Colon (tissue), 2 donors: ENCODE data around the gene GNAT3.

Source experiments
- FAIRE-seq: peaks from 2 replicates; lab custom pipeline; 2012; peaks lifted over from hg19 to GRCh38; lab: Jason Lieb, UNC
- donor health status: control.
- donor health status: control.

The GNAT3 gene

DNA sequence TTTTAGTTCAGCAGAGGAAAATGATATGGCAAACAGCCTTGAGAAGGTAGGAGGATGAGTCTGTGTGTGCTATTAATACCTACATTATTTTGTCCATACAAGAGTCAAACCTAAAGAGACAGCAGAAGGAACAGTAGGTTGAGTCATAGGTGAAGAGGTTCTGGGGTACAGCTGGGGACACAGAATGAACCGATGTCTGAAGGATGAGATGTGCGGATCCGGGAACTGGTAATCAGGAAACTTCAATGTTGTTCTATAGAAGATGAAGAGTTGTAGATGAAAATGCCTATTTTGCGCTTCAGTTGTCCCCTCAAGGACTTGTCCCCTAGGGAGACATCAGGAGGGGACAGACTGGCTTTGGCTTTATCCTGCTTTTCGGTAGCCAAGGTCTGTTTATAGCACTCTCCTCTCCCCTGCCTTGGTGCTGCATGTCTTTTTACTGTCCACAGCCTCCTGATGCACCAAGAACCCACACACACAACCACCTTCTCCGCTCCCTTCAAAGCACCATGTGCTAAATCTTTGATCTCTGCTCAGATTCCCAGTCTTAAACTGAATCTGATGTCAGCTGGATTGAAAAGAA lies 94.6 kb downstream of the GNAT3 start:
- FAIRE-seq, result no peak

DNA sequence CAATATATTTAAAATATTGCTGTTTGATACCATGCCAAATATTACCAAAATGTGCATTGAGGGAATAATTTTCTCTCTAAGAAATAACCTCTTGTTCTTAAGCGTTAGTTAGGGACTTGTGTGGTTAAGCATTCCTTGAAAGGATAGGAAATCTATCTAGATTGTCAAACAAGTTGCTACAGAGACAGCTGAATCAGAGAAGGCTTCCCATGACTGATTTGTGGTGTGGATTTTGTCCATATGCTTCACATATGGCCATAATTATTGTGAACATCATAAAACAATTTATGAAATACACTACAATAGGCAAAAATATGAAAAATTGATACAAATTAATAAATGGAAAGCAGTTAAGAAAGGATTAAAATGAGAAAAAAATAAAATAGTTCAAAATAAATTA lies 96.3 kb downstream of the GNAT3 start:
- no peak for FAIRE-seq

GRCh38 chr7:80415114-80415513 lies 96.8 kb downstream of the GNAT3 start:
- no peak for FAIRE-seq

DNA sequence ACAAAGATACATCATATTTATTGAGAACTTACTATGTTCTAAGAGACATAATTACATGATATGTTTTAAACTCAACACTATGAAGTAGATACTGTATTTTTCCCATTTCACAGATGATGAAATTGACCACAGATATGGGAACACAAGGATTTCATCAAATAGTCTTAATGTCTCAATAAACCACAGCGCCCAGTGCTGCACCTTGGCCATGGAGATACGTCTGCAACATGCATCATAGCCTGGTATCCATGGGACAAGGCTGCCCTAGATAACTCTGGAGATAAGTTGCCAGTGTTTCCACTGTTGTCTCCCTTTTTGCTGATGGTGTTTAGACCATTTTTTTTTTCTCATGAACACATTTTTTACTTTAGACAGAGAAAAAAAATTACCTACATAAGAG lies 97.5 kb downstream of the GNAT3 start:
- no peak for FAIRE-seq

DNA sequence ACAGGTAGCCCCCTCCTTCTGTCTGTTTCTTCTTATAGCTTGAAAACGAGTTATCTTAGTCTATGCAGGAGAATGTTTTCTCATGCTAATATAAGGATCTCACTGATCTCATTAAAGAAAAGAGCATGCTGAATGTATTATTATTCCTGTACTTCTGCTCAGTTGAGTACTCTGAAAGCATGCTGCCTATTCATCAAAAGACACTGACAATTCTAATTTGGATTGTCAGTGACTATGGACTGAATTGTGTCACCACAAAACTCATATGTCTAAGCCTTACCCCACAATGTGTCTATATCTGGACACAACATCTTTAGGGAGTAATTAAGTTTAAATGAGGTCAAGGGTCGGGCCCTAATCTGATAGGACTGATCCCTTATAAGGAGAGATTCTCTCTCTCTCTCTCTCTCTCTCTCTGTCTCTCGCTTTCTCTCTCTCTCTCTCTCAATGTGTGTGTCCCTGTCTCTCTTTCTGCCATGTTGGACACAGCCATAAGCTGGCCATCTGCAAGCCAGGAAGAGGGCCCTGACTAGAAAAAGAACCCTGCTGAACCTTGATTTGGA lies 98.4 kb downstream of the GNAT3 start:
- FAIRE-seq, result no peak

DNA sequence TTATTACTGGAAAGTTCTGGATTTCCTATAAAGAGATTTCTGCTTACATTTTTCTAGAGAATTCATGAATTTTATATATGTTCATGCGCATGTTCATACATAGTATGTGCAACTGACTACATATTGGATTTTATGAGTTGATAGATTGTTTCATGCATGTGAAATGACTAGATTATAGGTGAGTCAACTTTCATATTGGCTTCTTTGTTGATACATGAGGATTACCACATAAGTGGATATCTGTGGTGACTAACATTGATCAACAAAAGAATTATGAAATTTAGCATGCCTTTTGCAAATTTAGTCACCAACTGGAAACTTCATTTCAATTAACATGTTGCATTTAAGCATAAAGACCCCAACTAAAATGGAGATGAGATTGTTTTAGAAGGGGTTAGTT lies 99.0 kb downstream of the GNAT3 start:
- FAIRE-seq, result no peak

DNA sequence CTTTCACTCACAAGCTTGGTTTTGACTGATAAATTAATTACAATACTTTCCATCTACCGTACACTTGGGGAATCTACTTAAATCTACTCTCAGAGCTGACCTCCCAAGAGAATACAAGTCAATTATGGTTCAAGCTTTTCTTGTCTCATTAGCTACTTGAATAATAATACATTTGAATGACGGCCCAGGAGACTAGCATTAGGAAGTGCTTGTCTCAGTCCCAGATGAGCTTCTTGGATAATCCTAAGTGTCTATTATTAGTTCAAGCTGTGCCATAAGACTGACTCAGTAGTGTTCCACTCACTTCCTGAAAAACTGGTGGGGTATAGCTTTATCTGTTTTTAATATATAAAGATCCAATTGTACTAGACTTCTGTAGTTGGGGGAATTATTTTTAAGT lies 100.2 kb downstream of the GNAT3 start:
- no peak for FAIRE-seq

- no peak for FAIRE-seq
Measured at GRCh38 chr7:80410081-80410480, 101.8 kb downstream of the GNAT3 start.
